GM18520 (cell line): ENCODE results near the gene RNF8.
"Not testable (repeated sequence)": the region's sequence is repeated elsewhere in the genome, so short reads cannot be mapped to it uniquely, and the experiment has no call there.

Source experiments
- ATAC-seq: cut with Tn5 transposase; IDR thresholded peaks from one replicate; pipeline ENCODE4 v1.9.1; 2021; ENCODE audit not compliant: unreplicated experiment

Gene RNF8

GRCh38 chr6:37442416-37443215 lies 88.8 kb downstream of the RNF8 start:
- ATAC-seq, result no peak

GRCh38 chr6:37443216-37443542 lies 89.4 kb downstream of the RNF8 start:
- not testable (repeated sequence) for ATAC-seq
